Fibroblast of skin of left quadriceps (primary cell): ENCODE results near the gene SLIT3.

Experiments used
- DNase-seq, 2 experiments: peaks; one replicate each; pipeline ENCODE4 v3.0.0-alpha.2; 2013; ENCODE audit warnings: low read depth in 2 of 2

SLIT3 gene

GRCh38 chr5:168961681-168962080 lies 339.3 kb downstream of the SLIT3 start:
- no peak for DNase-seq

GRCh38 chr5:168960497-168960896 lies 340.4 kb downstream of the SLIT3 start:
- no peak for DNase-seq

DNA sequence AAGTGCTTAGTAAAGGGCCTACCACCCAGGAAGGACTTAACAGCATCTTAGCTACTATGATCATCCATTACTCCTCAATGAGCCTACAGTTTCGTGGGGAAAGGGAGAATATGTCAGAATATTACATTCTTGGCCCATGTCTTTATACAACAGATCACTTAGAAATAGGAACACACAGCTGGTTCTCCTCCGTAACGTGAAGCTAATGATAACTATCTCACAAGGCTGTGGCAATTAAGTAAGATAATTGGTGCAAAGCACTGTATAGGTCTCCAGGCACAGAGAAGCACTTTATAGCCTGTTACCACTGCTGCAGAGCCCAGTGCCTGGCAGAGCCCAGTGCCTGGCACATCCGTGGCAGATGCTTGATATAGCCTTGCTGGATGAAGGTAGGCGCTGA lies 347.6 kb downstream of the SLIT3 start:
- DNase-seq = no peak

GRCh38 chr5:168952196-168952595 lies 348.7 kb downstream of the SLIT3 start:
- no peak for DNase-seq

DNA sequence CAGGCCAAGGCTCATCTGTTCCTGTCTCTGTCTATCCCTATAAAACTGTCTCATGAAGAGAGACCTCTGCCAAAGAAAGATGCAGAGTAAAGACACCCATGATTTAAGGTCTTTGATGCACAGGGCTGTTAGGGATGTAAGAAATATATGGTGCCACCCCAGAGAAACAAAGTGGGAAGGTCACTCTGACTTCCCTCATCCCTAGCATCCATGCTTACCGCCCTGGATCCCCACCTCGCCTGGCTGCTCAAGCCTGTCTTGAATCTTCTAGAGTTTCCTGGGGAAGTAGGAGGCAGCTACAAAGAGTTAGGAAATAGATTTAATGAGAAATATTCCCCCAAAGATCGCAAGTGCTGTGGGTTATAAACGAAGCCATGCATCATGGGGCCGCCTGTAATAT lies 349.2 kb downstream of the SLIT3 start:
- DNase-seq = no peak

DNA sequence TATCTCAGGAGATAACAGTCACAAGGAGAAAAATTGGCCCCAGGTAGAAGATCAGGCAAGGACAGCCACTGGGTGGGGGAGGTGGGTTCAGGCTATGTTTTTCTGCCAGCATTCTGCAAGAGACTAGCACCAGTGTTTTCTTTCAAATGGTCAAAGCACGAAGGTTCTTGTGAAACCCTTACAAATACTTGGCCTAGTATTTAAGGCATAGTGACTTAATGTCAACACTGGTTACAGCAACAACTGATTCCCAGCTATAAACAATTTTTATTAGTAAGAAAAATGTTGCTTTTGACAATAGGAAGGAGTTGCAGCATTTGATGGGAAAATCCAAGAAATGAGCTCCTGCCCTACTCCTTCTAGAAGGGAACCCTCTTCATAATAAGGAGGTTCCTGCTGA lies 349.6 kb downstream of the SLIT3 start:
- no peak for DNase-seq

DNA sequence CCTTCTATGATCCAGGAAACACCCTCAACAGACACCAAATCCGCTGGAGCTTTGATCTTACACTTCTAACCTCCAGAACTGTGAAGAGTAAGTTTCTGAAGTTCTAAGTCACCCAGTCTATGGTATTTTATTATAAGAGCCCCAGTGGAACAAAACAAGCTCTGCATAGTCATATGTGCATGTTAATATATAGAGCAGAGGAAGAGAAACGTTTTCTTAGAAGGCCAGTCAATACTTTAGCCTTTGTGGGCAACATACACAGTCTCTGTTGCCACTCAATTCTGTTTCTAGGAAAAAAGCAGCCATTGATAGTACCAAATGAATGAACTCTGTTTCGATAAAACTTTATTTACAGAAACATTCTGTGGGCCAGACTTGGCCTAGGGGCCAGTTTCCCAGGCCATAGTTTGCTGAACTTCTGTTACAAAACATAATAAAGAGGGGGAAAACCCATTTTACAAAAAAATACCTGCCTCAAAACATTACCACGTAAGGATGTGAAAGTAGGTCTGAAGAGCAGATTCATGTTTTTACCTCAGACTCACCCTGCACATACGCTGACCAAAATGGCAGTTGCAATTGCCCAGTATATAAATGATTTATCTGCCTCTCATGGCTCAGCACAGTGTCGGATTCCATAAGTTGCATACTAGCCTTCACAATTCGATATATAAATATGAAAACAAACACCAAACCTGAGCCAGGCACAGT lies 350.5 kb downstream of the SLIT3 start:
- no peak for DNase-seq

DNA sequence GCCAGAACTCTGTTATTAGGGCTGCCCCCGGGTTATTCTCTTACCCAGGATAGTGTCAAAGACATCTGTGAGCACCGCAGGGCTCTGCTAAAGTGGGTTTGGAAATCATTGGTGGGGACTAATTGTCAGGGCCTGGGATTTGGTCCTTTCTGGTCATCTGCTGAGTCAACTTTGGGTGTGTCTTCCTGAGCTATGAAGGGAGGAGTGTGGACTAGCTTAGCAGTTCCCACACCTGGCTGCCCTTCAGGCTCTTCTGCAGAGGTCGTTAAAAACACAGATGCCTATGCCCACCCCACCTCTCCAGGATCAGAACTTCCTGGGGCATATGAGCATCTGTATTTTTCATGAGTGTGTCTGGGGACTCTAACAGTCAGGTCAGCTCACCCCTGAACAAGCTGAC lies 352.2 kb downstream of the SLIT3 start:
- no peak for DNase-seq

DNA sequence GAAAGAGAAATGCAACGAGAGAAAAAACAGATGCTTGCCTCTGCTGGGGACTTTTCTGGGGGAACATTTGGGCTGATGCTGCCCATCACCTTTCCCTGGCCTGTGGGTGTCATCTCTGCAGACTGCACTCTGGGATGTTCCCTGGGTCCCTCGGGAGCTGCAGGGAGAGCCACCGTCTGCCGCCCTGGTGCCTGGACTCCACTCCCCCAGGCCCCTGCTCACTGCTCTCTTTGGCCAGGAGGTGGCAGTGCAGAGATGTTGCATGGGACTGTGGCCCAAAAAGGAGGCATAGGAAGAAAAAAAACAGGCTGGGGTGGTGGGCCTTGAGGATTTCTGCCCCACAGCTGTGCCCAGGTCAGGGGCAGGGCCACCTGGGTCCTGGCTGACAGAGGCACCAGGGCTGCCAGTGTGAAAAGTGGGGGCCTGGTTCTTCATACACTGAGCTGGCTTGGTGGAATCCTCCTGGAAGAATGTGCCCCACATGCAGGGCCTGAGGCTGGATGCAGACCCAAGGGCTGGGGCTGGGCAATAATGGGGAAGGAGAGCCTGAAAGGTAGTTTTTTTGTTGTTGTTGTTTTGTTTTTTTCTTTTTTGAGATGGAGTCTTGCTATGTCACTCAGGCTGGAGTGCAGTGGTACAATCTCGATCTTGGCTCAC lies 353.6 kb downstream of the SLIT3 start:
- DNase-seq = peak; percentile 22 to 28

DNA sequence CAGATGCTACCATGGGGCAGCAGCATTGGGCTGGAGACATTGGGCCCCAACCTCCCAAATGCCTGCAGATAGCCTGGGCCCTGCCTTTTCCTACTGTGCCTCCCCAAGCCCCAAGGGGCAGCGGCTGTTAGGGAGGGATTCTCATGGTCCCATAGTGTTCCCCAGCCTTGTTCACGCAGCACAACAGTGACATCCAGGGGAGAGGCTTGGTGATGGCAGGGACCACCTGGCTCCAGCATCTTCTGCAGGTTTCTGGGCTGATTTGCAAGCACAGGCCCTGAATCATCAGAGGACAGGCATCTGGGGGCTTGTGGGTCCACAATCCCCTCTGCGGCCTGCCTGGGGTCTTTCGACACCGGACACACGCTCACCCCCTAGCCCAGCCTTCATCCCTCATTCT lies 354.6 kb downstream of the SLIT3 start:
- no peak for DNase-seq

- no peak for DNase-seq
Observed at GRCh38 chr5:168944004-168944403, 356.9 kb downstream of the SLIT3 start.

DNA sequence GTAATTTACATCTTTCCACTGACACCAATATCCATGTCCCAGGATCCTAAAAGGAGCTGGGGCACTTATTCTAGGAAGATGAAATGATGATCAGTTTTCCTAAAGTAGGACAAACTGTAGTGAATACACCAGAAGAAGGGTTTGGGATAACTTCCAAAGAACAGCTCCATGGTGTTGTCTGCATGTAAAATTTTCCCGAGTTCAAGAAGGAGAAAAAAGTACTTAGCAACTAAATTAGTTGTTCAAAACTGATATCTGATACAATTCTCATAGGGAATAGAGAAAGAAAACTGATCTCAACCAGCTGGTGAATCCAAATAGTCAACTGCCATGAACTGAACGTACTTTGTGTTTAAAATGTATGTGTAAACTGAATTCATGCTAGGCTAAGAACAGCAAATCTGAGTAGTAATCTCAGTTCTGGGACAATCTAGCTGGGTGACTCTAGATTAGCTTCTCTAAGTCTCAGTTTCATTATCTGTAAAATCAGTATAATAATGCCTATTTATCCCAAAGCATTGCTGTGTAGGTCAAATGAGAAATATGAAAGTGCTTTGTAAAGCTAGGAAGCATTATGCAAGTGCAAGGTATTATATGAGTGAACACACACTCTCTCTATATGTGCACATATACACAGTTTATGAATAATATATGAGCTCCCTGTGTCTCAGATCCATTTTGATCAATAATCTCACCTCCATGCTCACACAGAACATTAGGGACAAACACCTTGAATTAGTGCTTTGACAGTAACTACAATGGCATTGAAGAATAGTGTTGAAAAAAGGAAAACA lies 357.7 kb downstream of the SLIT3 start:
- no peak for DNase-seq

- DNase-seq = no peak
Observed at GRCh38 chr5:168941901-168942300, 359.0 kb downstream of the SLIT3 start.

DNA sequence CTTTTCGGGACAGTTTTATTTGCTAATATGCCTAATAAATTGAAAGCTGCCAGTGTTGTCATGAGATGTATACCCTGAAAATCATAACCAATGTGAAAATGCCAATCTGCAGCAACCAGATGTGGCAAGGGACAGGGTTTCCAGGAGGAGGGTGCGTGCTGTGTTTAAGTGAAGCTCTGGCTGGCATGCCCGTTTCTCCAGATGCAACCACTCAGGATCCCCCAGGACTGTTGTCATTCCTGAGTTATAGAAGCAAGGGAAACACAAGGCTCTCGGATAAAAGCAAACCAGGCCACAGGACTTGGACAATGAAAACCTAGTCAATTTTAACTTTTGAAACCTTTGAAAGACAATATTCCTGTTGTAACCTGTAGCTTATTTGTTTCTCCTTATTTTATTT lies 360.2 kb downstream of the SLIT3 start:
- DNase-seq = no peak

- no peak for DNase-seq
Observed at GRCh38 chr5:168939887-168940544, 360.9 kb downstream of the SLIT3 start.

GRCh38 chr5:168939156-168939800 lies 361.7 kb downstream of the SLIT3 start:
- no peak for DNase-seq

GRCh38 chr5:168936511-168936910 lies 364.4 kb downstream of the SLIT3 start:
- no peak for DNase-seq

DNA sequence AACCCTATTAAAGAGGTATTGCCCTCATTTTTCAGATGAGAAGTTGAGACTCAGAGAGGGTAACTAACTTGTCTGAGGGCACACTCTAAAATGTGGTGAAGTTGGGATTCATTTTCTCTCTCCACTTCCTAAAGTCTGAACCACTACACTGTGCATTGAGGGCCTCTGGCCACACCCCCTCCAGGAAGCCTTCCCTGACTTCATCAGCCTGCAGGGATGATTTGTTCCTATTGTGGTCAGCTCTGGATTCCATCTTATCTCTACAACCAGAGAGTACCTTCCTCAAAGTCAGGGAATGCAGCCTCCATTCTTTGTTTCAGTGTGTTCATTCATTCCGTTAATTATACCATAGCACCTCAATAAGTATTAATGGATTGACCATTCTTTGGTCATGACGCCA lies 365.8 kb downstream of the SLIT3 start:
- DNase-seq = no peak

DNA sequence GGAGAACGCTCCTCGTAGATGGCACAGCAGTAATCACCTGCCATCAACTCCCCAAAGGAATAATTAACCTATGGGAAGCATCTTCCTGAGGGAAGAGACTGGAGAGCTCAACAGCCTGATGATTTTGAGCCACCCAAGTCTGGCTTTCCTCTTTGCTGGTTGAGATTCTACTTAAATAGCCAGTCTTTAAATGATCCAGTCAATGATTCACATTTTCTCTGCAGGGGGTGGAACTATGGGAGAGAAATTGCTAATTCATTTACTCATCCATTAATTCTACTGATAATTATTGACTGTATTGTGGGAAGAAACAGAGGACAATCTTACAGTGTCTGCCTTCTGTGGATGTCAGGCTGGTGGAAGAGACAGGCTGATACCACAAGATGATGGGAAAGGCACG lies 366.8 kb downstream of the SLIT3 start:
- no peak for DNase-seq

- no peak for DNase-seq
Observed at GRCh38 chr5:168932400-168933189, 368.3 kb downstream of the SLIT3 start.
